H9 (cell line): Measurements from ENCODE around the gene CCNB1IP1. TPM values are rescaled to one million over a fixed set of nuclear protein-coding genes. Genes with fewer than 3 reads are reported as not detected.

Experiments used
- DNase-seq: peaks from one replicate; pipeline ENCODE4 v3.0.0-alpha.2; 2017
- H2AFZ ChIP-seq: one replicate; pipeline ENCODE4 v1.6.1; 2013; ENCODE audit warnings: mild to moderate bottlenecking, low read length, control low read depth, moderate library complexity
- H2AK5ac ChIP-seq: 2 replicates; pipeline ENCODE4 v1.6.1; 2013; ENCODE audit warnings: low read length, control low read depth, mixed read lengths; ENCODE audit not compliant: insufficient read length
- H2BK120ac ChIP-seq: one replicate; pipeline ENCODE4 v1.6.1; 2013; ENCODE audit warnings: low read depth, mild to moderate bottlenecking, low read length, control low read depth, inconsistent platforms; ENCODE audit not compliant: poor library complexity, severe bottlenecking
- H2BK12ac ChIP-seq: 2 replicates; pipeline ENCODE4 v1.6.1; 2013; ENCODE audit warnings: low read length, control low read depth, mixed read lengths, low read depth; ENCODE audit not compliant: insufficient read length
- H2BK15ac ChIP-seq: 2 replicates; pipeline ENCODE4 v1.6.1; 2013; ENCODE audit warnings: low read depth, low read length, control low read depth
- H2BK20ac ChIP-seq: one replicate; pipeline ENCODE4 v1.6.1; 2013; ENCODE audit warnings: low read depth, mild to moderate bottlenecking, low read length, control low read depth, inconsistent platforms; ENCODE audit not compliant: poor library complexity, severe bottlenecking
- H2BK5ac ChIP-seq: 2 replicates; pipeline ENCODE4 v1.6.1; 2013; ENCODE audit warnings: low read length, control low read depth, mixed read lengths; ENCODE audit not compliant: insufficient read length
- H3K14ac ChIP-seq: 2 replicates; pipeline ENCODE4 v1.6.1; 2013; ENCODE audit warnings: low read length, control low read depth; ENCODE audit not compliant: insufficient read depth
- H3K18ac ChIP-seq: 2 replicates; pipeline ENCODE4 v1.6.1; 2013; ENCODE audit warnings: low read depth, mild to moderate bottlenecking, mixed read lengths, low read length, control low read depth; ENCODE audit not compliant: insufficient read length
- H3K23ac ChIP-seq: 2 replicates; pipeline ENCODE4 v1.6.1; 2013; ENCODE audit warnings: low read length, control low read depth, mixed read lengths, low read depth; ENCODE audit not compliant: insufficient read length
- H3K23me2 ChIP-seq: 2 replicates; pipeline ENCODE4 v1.6.1; 2013; ENCODE audit warnings: low read depth, mild to moderate bottlenecking, mixed read lengths, low read length, control low read depth; ENCODE audit not compliant: insufficient read length, poor library complexity, severe bottlenecking
- H3K27ac ChIP-seq: 2 replicates; pipeline ENCODE4 v1.5.1; 2013; ENCODE audit warnings: low read length, control low read depth, mixed read lengths, low read depth; ENCODE audit not compliant: insufficient read length
- H3K27me3 ChIP-seq: 2 replicates; pipeline ENCODE4 v1.6.1; 2013; ENCODE audit warnings: low read length, control low read depth, inconsistent platforms; ENCODE audit not compliant: insufficient read depth
- H3K4ac ChIP-seq: 2 replicates; pipeline ENCODE4 v1.6.1; 2013; ENCODE audit warnings: low read depth, mild to moderate bottlenecking, control low read depth, inconsistent platforms, low read length, moderate library complexity
- H3K4me1 ChIP-seq: 2 replicates; pipeline ENCODE4 v1.6.1; 2013; ENCODE audit warnings: low read length, control low read depth, inconsistent platforms; ENCODE audit not compliant: insufficient read depth
- H3K4me2 ChIP-seq: 2 replicates; pipeline ENCODE4 v1.6.1; 2013; ENCODE audit warnings: low read length, control low read depth, mixed read lengths; ENCODE audit not compliant: insufficient read length, insufficient read depth
- H3K56ac ChIP-seq: 2 replicates; pipeline ENCODE4 v1.6.1; 2013; ENCODE audit warnings: low read depth, mild to moderate bottlenecking, mixed read lengths, low read length, control low read depth; ENCODE audit not compliant: insufficient read length
- H3K79me1 ChIP-seq: 2 replicates; pipeline ENCODE4 v1.6.1; 2013; ENCODE audit warnings: low read depth, mild to moderate bottlenecking, moderate library complexity, low read length, control low read depth, inconsistent platforms; ENCODE audit not compliant: insufficient read depth, poor library complexity, severe bottlenecking
- H3K79me2 ChIP-seq: 2 replicates; pipeline ENCODE4 v1.6.1; 2013; ENCODE audit warnings: low read length, control low read depth, inconsistent platforms; ENCODE audit not compliant: insufficient read depth
- H3K9ac ChIP-seq: 2 replicates; pipeline ENCODE4 v1.6.1; 2013; ENCODE audit warnings: low read length, control low read depth, mixed read lengths; ENCODE audit not compliant: insufficient read length; ENCODE audit errors: extremely low read depth
- H3K9me3 ChIP-seq: one replicate; pipeline ENCODE4 v1.6.1; 2013; ENCODE audit warnings: low read depth, low read length, inconsistent platforms; ENCODE audit not compliant: control insufficient read depth
- H3T11ph ChIP-seq: one replicate; pipeline ENCODE4 v1.6.1; 2013; ENCODE audit warnings: mild to moderate bottlenecking, low read length, control low read depth, inconsistent platforms
- H4K20me1 ChIP-seq: one replicate; pipeline ENCODE4 v1.6.1; 2013; ENCODE audit not compliant: control insufficient read depth, insufficient read length, insufficient read depth
- H4K5ac ChIP-seq: 2 replicates; pipeline ENCODE4 v1.6.1; 2013; ENCODE audit warnings: low read depth, mild to moderate bottlenecking, mixed read lengths, low read length, control low read depth; ENCODE audit not compliant: insufficient read length
- H4K8ac ChIP-seq: replicated peaks from 2 replicates; pipeline ENCODE4 v1.6.1; 2013; ENCODE audit warnings: low read length, control low read depth, mixed read lengths, low read depth; ENCODE audit not compliant: insufficient read length
- H4K91ac ChIP-seq: 2 replicates; pipeline ENCODE4 v1.6.1; 2013; ENCODE audit warnings: low read depth, mild to moderate bottlenecking, moderate library complexity, mixed read lengths, low read length, control low read depth; ENCODE audit not compliant: insufficient read length
- H3K27ac Mint-ChIP-seq, 3 experiments: 2 replicates in 2 of 3; 3 replicates in 1 of 3; pipeline ENCODE4 v1.8.0; 2020 to 2021; ENCODE audit warnings: mixed read lengths in 3 of 3, mild to moderate bottlenecking in 1 of 3, moderate library complexity in 1 of 3
- H3K27me3 Mint-ChIP-seq: 2 replicates; pipeline ENCODE4 v1.8.0; 2021; ENCODE audit warnings: low read depth, mild to moderate bottlenecking, moderate library complexity, mixed read lengths
- H3K36me3 Mint-ChIP-seq, 3 experiments: 2 replicates in 2 of 3; 3 replicates in 1 of 3; pipeline ENCODE4 v1.8.0; 2020 to 2021; ENCODE audit warnings: low read depth in 3 of 3, mixed read lengths in 3 of 3; ENCODE audit not compliant: insufficient read depth in 1 of 3
- H3K4me1 Mint-ChIP-seq, 2 experiments: 2 replicates each; pipeline ENCODE4 v1.8.0; 2020; ENCODE audit warnings: mixed read lengths in 2 of 2
- H3K4me3 Mint-ChIP-seq, 2 experiments: 2 replicates in 1 of 2; 3 replicates in 1 of 2; pipeline ENCODE4 v1.8.0; 2020 to 2021; ENCODE audit warnings: mild to moderate bottlenecking in 2 of 2, mixed read lengths in 2 of 2, moderate library complexity in 1 of 2
- H3K9me3 Mint-ChIP-seq, 2 experiments: 2 replicates in 1 of 2; 3 replicates in 1 of 2; pipeline ENCODE4 v1.8.0; 2020; ENCODE audit warnings: mild to moderate bottlenecking in 2 of 2, mixed read lengths in 2 of 2, moderate library complexity in 1 of 2
- CTCF ChIP-seq: fragments of 200-600 bp; sonication (generic); conservative IDR thresholded peaks from 3 replicates; pipeline ENCODE4 v1.8.0; 2021; ENCODE audit warnings: antibody characterized with exemption, mild to moderate bottlenecking
- WGBS: extraction: QIAGEN DNeasy Blood & Tissue Kit; methylation state at CpG from one replicate; pipeline ENCODE4 v1.1.7; 2013; ENCODE audit warnings: missing lambda C conversion rate, low lambda C conversion rate, mixed read lengths; ENCODE audit not compliant: insufficient read length; ENCODE audit errors: extremely low coverage; 5-methylcytosine and 5-hydroxymethylcytosine counted together
- total RNA-seq: library from RNA; stranded (reverse); gene quantifications from 2 replicates; pipeline ENCODE4 v1.2.1, GENCODE V29; 2021

CCNB1IP1 gene
- total RNA-seq, 1 experiment from 2014 or later: 165 TPM

GRCh38 chr14:20262642-20263128 is 70.4 kb downstream of the CCNB1IP1 start:
- Histone ChIP-seq H3K79me2 (no peaks in the 10 kb centered on the region), H2BK12ac (no peak overlapping the region), H3K9ac (no peak overlapping the region), H3K27ac (no peak overlapping the region), H4K5ac (no peak overlapping the region), H3K4ac (no peak overlapping the region), H2BK15ac (no peak overlapping the region), H4K8ac (no peak overlapping the region), H4K20me1 (no peaks in the 10 kb centered on the region), H3K56ac (no peak overlapping the region), H3K9me3 (peaks cover 5% of the 10 kb centered on the region), H2AK5ac (no peak overlapping the region), H3K23me2 (no peaks in the 10 kb centered on the region), H2BK120ac (no peak overlapping the region), H3K14ac (no peak overlapping the region), H3T11ph (no peak overlapping the region), H3K79me1 (no peaks in the 10 kb centered on the region), H2BK20ac (no peak overlapping the region), H2BK5ac (no peak overlapping the region), H3K4me2 (no peak overlapping the region), H4K91ac (no peak overlapping the region), H2AFZ (no peak overlapping the region), H3K18ac (no peak overlapping the region), H3K23ac (no peak overlapping the region), H3K27me3 (no peaks in the 10 kb centered on the region), H3K4me1 (no peaks in the 10 kb centered on the region)
- Mint-ChIP-seq H3K9me3 (peaks cover 62 to 67% of the 10 kb centered on the region in 2 experiments), H3K27me3 (no peaks in the 10 kb centered on the region; the same call in none of the 2 replicates), H3K36me3 (peaks cover 0 to 9% (median 3%) of the 10 kb centered on the region in 3 experiments; a peak in 3 of 7 replicates), H3K4me3 (no peak overlapping the region), H3K4me1 (no peaks in the 10 kb centered on the region), H3K27ac (no peak overlapping the region)
- TF ChIP-seq CTCF: no peak
- no peak for DNase-seq
- no CpG with 5 or more reads among the region's 3 CpGs for WGBS

Other genes starting within 250 kb of the CCNB1IP1 start
- gene OR4K17, start 222.5 kb downstream of the CCNB1IP1 start, total RNA-seq: not detected in 2 replicates
- gene OR4N5, start 194.5 kb downstream of the CCNB1IP1 start, total RNA-seq: not detected in 2 replicates
- gene OR11G2, start 142.4 kb downstream of the CCNB1IP1 start, total RNA-seq: not detected in 2 replicates
- not detected in 2 replicates for gene OR11H6, start 109.6 kb downstream of the CCNB1IP1 start, total RNA-seq
- gene OR11H7, start 104.3 kb downstream of the CCNB1IP1 start, total RNA-seq: not detected in 2 replicates
- gene OR11H4, start 94.0 kb downstream of the CCNB1IP1 start, total RNA-seq: not detected in 2 replicates
- 20.6 and 22.6 TPM in 2 replicates for gene TTC5, start 27.3 kb downstream of the CCNB1IP1 start, total RNA-seq
- 25.2 and 25.4 TPM in 2 replicates for gene PARP2, start 10.4 kb upstream of the CCNB1IP1 start, total RNA-seq
- 14.5 and 15.8 TPM in 2 replicates for gene TEP1, start 80.2 kb upstream of the CCNB1IP1 start, total RNA-seq
- gene KLHL33, start 102.9 kb upstream of the CCNB1IP1 start, total RNA-seq: 0.04 TPM in 2 replicates
- gene OSGEP, start 121.5 kb upstream of the CCNB1IP1 start, total RNA-seq: 46.7 and 50.8 TPM in 2 replicates
- gene APEX1, start 121.9 kb upstream of the CCNB1IP1 start, total RNA-seq: 340 and 348 TPM in 2 replicates
- 38.5 and 41.6 TPM in 2 replicates for gene PIP4P1, start 128.2 kb upstream of the CCNB1IP1 start, total RNA-seq
- 83.9 and 87.5 TPM in 2 replicates for gene PNP, start 136.1 kb upstream of the CCNB1IP1 start, total RNA-seq
- gene RNASE10, start 172.3 kb upstream of the CCNB1IP1 start, total RNA-seq: 0.81 and 0.96 TPM in 2 replicates
- not detected in 2 replicates for gene RNASE9, start 227.8 kb upstream of the CCNB1IP1 start, total RNA-seq